CD4-positive, alpha-beta T cell treated with Interleukin-21 for 1 hour (primary cell): ENCODE data around the gene S100A4.
"Not testable (repeated sequence)": the region's sequence is repeated elsewhere in the genome, so short reads cannot be mapped to it uniquely, and the experiment has no call there.

Experiments
- DNase-seq: peaks from one replicate; pipeline ENCODE4 v3.0.0-alpha.2; 2020

Gene S100A4

DNA sequence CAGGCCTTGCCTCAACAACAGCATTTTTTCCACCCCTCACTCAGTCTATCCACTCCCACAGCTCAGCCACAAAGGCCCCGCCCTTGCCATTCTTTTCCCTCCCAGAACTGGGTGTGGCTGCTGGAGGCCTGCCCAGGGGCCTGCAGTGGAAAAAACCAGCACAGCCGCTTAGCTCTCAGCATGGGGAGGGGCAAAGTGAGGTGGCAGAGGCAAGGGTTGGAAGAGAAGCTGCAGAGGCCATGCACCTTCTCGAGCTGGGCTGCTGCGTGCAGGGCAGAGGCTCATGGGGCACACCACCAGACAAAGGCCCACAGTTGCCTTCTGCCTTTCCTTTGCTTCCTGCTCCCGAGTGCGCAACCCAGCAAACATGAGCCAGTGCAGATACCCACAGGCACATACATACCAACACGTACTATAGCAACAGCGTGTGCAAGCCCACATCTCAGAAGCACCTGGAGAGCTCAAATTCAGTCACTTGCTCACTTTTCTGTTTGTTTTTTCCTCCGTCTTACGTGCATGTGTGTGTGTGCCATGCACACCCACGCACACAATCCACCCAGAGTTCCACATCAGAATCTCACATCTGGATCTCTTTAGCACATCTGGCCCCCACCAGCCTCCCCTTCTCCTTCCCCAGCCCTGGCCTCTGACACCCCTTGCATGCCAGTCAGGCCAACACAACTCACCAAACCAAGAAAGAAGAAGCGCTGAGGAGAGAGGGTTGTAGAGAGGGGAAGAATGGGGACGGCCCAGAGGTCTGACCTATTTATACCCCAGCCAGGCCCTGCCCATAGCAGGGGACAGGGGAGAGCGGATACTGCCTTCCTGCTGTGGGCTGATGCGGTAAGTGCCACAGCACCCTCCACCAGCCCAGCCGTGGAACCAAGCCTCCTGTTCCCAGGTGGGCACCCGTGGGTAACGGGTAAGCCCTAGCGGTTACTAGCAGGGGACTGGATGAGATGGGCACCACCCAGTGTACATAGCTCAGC is at the start of gene S100A4:
Gene S100A4 (minus strand): TSS at position 740 of the 989 bp plus-strand sequence. CDS start 1,012 bp downstream, outside the sequence.
- DNase-seq = peak; percentile 89

DNA sequence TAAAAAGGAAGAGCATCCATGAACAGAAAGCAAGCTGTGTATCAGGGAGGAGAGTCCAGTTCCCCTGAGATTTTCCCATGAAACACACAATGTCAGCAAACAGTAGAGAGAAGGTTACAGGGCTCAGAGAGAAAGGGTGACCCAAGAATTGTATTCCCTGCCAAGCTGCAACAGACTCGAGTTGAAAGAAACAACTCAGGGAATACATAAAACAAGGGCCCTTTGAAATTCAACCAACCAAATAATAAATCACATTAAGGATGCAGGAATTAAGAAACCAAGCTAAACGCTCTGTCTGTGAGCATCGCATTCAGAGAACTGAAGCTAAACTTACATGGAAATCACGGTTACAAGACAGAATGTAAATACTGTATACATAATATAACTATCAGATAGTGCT is 47.1 kb upstream of the S100A4 start:
- no peak for DNase-seq

DNA sequence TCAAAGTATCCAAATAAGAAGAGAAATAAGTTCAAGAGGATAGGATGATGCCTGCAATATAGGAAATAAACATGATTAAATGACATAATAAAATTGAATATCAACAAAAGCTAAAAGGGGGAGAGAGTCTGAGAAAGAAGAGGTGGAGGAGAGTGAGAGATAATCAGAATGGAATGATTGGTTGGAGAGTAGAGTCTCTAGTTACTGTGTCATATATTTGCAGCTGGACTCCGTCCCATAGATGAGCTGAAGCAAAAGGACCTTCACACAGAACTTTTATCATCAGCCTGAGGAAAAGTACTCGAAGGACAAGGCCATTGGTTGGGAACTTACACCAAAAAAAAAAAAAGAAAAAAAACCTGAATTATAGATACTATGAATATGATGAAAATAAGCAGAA is 42.9 kb upstream of the S100A4 start:
- DNase-seq = no peak

GRCh38 chr1:153588033-153588432 is 42.4 kb upstream of the S100A4 start:
- not testable (repeated sequence) for DNase-seq

- DNase-seq = no peak
Observed at GRCh38 chr1:153587314-153587713, 41.7 kb upstream of the S100A4 start.

- DNase-seq = no peak
Observed at GRCh38 chr1:153586347-153586746, 40.7 kb upstream of the S100A4 start.

DNA sequence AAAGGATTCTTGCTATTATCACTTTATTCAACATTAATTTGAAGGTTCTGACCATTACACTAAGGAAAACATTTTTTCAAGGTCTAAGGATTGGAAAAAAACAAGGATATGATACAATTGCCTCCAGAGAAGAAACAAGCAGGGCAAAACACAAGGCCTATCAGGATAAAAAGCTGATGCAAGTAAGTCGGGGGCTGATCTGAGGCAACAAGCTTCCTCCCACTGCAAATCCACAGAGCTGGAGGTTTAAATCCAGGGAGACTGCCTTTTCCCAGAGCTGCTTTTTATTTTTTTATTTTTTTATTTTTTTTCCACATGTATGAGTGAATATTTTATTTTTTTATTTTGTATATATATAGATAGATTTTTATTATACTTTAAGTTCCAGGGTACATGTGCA is 39.4 kb upstream of the S100A4 start:
- no peak for DNase-seq

GRCh38 chr1:153583976-153584375 is 38.4 kb upstream of the S100A4 start:
- no peak for DNase-seq

DNA sequence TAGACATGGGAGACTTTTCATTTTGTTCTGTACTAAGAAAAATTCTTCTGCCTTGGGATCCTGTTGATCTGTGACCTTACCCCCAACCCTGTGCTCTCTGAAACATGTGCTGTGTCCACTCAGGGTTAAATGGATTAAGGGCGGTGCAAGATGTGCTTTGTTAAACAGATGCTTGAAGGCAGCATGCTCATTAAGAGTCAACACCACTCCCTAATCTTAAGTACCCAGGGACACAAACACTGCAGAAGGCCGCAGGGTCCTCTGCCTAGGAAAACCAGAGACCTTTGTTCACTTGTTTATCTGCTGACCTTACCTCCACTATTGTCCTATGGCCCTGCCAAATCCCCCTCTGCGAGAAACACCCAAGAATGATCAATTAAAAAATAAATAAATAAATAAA is 37.9 kb upstream of the S100A4 start:
- DNase-seq = not testable (repeated sequence)

- not testable (repeated sequence) for DNase-seq
Observed at GRCh38 chr1:153582836-153583235, 37.2 kb upstream of the S100A4 start.

GRCh38 chr1:153578936-153579335 is 33.3 kb upstream of the S100A4 start:
- no peak for DNase-seq

DNA sequence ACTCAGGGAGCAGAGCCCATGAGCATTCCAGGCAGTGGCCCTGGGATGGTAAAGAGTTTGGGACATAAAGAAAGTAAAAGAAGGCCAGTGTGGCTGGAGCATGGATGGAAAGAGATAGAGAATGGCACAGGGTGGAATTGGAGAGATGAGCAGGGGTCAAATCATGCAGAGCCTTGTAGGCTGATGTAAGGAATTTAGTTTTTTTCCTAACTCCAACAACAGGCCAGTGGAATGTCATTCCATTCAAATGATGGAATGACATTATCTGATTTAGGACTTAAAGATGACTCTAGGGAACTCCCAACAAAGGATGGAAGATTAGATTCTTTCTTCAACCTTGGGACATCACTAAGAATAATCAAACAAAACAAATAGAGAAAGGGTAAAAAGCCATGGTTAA is 32.9 kb upstream of the S100A4 start:
- no peak for DNase-seq

- DNase-seq = no peak
Observed at GRCh38 chr1:153577624-153578051, 32.0 kb upstream of the S100A4 start.

DNA sequence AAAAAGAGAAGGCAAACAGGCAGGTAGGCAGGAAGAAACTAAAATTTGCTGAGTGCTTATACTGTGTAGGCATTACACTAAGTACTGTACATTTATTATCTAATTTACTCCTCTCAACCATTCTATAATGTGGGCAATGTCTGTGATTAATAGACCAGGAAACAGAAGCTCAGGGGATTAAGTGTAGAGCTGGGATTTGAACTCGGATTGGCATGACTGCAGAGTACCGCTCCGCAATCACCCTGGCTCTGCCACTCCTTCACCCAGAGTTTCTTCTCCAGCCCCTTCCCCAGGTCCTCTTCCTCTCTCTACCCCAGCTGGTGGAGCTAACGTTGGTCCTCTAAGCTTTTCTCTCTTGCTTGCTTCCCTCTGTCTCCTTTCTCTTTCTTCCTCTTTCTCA is 31.5 kb upstream of the S100A4 start:
- DNase-seq = no peak

- DNase-seq = not testable (repeated sequence)
Observed at GRCh38 chr1:153575497-153575896, 29.9 kb upstream of the S100A4 start.

GRCh38 chr1:153575081-153575491 is 29.5 kb upstream of the S100A4 start:
- not testable (repeated sequence) for DNase-seq

- DNase-seq = no peak
Observed at GRCh38 chr1:153573351-153573750, 27.7 kb upstream of the S100A4 start.

- DNase-seq = peak; percentile 59
Observed at GRCh38 chr1:153572569-153573015, 27.0 kb upstream of the S100A4 start.

GRCh38 chr1:153571706-153572105 is 26.1 kb upstream of the S100A4 start:
- no peak for DNase-seq

DNA sequence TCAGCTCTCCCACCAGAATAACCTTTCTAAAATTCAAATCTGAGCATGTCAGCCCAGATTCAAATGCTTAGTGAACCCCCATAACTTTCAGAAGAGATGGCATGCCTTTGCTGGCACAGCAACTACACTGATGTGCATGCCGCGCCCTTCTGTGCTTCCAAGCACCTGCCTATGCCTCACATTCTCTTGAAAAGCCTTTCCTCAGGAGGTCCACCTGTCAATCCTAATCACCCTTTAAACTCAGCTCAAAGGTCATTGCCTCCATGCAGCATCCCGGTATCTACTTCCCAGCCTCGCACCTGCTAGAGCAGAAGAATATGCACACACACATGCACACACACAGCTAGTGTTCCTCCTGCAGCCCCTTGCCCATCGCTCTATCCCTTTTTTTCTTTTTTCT is 25.3 kb upstream of the S100A4 start:
- no peak for DNase-seq

DNA sequence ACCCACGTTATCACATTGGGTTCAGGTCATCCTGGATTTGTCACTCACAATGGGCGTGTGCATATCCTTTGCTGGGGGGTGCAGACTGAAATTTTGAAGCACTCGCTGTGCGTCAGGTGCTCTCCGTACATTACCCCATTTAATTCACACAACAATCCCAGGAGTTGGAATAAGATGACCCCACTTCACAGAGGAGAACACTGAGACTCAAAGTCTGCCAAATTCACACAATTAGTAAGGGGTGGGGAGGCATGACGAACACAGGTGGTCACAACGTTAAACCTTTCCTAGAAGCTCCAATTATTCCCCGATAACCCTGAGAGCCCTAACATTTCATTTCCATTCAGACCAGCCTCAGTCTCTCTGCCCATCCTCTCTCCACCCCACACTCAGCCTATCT is 23.9 kb upstream of the S100A4 start:
- DNase-seq = no peak

- DNase-seq = peak; percentile 81
Observed at GRCh38 chr1:153568367-153569099, 22.9 kb upstream of the S100A4 start.

DNA sequence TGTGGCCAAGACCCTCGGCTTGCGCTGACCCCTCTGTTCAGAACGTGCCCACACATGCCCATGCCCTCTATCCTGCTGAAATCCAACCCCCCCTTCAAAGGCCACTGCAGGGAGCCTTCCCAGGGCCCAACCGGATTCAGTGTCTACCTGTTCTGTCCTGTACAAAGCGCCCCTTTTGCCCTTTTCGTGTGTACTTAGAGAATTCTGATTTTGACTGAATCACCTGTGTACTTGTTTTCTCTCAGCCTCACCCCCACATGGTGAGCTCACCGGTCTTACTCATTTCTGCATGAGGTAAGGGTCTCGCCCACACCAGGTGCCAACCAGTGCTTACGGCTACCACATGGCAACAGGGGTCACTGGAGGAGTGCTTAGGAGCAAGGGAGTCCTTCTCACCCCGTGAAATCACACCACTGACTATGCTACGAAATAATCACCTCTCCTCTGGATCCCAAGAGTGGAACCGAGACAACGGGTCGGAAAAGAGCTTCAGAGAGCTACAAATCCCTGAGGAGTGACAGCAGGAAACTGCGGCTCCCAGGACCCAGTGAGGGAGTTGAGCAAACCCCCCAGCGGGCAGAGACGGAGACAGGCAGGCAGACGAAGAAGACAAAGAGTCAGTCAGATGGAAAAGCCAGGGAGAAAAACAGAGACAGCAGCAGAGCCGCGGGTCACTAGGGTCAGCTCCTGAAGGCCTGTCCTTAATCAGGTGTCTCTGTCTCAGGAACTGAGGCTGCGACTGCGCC is 22.2 kb upstream of the S100A4 start:
- no peak for DNase-seq
